PC-3 (cell line): ENCODE data around the gene B3GNT8. TPM values are rescaled to one million over a fixed set of nuclear protein-coding genes. Genes with fewer than 3 reads are reported as not detected.

Source experiments
- ATAC-seq: fragments of 200-7000 bp; cut with Tn5 transposase; 2 replicates; pipeline ENCODE4 v1.9.1; 2020; ENCODE audit warnings: mild to moderate bottlenecking, moderate library complexity
- BruUV-seq: library from RNA; stranded (reverse); fragments of 400-500 nt; replicated peaks from 2 replicates; lab custom pipeline; 2021; lab: Mats Ljungman, UMichigan
- CTCF ChIA-PET: fragments of 300-600 bp; sonication (Branson Sonifier 250); formaldehyde crosslinking; loops from one replicate; lab custom pipeline; 2022; ENCODE audit warnings: antibody characterized with exemption; lab: Charles Lee
- POLR2A ChIA-PET: fragments of 300-600 bp; sonication (Branson Sonifier 250); formaldehyde crosslinking; loops from one replicate; lab custom pipeline; 2022; ENCODE audit warnings: antibody characterized with exemption; ENCODE audit not compliant: unreplicated experiment; lab: Charles Lee
- DNase-seq: peaks from one replicate; pipeline ENCODE4 v3.0.0-alpha.2; 2015
- H2AFZ ChIP-seq: fragments of 300-600 bp; sonication (generic); 2 replicates; pipeline ENCODE4 v1.6.0; 2016; ENCODE audit warnings: antibody characterized with exemption, low read length
- H3F3A ChIP-seq: fragments of 300-600 bp; sonication (generic); one replicate; pipeline ENCODE4 v1.6.0; 2017; ENCODE audit warnings: antibody characterized with exemption, low read length, control low read depth, mild to moderate bottlenecking; ENCODE audit not compliant: unreplicated experiment
- H3K27ac ChIP-seq: fragments of 300-600 bp; sonication (generic); 2 replicates; pipeline ENCODE4 v1.5.1; 2016; ENCODE audit warnings: mild to moderate bottlenecking, low read length
- H3K27me3 ChIP-seq: fragments of 300-600 bp; sonication (generic); 2 replicates; pipeline ENCODE4 v1.6.1; 2016; ENCODE audit warnings: low read length, mixed read lengths
- H3K36me3 ChIP-seq: fragments of 300-600 bp; sonication (generic); 2 replicates; pipeline ENCODE4 v1.6.1; 2016; ENCODE audit warnings: low read depth, mixed run types, low read length, mixed read lengths
- H3K4me1 ChIP-seq: fragments of 300-600 bp; sonication (generic); 2 replicates; pipeline ENCODE4 v1.5.1; 2016; ENCODE audit warnings: low read length; ENCODE audit not compliant: insufficient read depth
- H3K4me2 ChIP-seq: fragments of 300-600 bp; sonication (generic); 2 replicates; pipeline ENCODE4 v1.6.0; 2016; ENCODE audit warnings: low read length
- H3K4me3 ChIP-seq: fragments of 300-600 bp; sonication (generic); 2 replicates; pipeline ENCODE4 v1.5.1; 2016; ENCODE audit warnings: mild to moderate bottlenecking, low read length, mixed read lengths
- H3K79me2 ChIP-seq: fragments of 300-600 bp; sonication (generic); 2 replicates; pipeline ENCODE4 v1.6.1; 2017; ENCODE audit warnings: low read length, mixed read lengths
- H3K9ac ChIP-seq: fragments of 300-600 bp; sonication (generic); 2 replicates; pipeline ENCODE4 v1.6.0; 2016; ENCODE audit warnings: mild to moderate bottlenecking, low read length
- H3K9me2 ChIP-seq: fragments of 300-600 bp; sonication (generic); replicated peaks from 2 replicates; pipeline ENCODE4 v1.6.1; 2016; ENCODE audit warnings: mixed run types, low read length, mixed read lengths
- H3K9me3 ChIP-seq: fragments of 300-600 bp; sonication (generic); 2 replicates; pipeline ENCODE4 v1.6.1; 2016; ENCODE audit warnings: low read length, mixed read lengths
- H4K20me1 ChIP-seq: fragments of 300-600 bp; sonication (generic); 2 replicates; pipeline ENCODE4 v1.6.1; 2016; ENCODE audit warnings: low read length, mixed read lengths
- CTCF ChIP-seq: fragments of 300-600 bp; sonication (generic); conservative IDR thresholded peaks from 2 replicates; pipeline ENCODE4 v1.5.1; 2017; ENCODE audit warnings: antibody characterized with exemption, low read depth, mild to moderate bottlenecking, low read length
- EZH2 ChIP-seq: fragments of 300-600 bp; sonication (generic); IDR thresholded peaks from one replicate; pipeline ENCODE4 v1.6.1; 2017; ENCODE audit warnings: antibody characterized with exemption, mild to moderate bottlenecking, low read length; ENCODE audit not compliant: unreplicated experiment
- EZH2phosphoT487 ChIP-seq: fragments of 300-600 bp; sonication (generic); IDR thresholded peaks from 2 replicates; pipeline ENCODE4 v1.6.1; 2018; ENCODE audit warnings: mild to moderate bottlenecking, antibody characterized with exemption, low read length, borderline replicate concordance
- intact Hi-C: fragments of 100-400 bp; cut with micrococcal nuclease; formaldehyde crosslinking; loops from 2 replicates; pipeline ENCODE4 v1.9.0; 2023
- total RNA-seq: library from RNA; depleted of rRNA; stranded (reverse); fragments of >200 nt; gene quantifications from 2 replicates; pipeline ENCODE4 v1.2.3, GENCODE V29; 2014

Gene B3GNT8
- total RNA-seq, 1 experiment from 2014 or later: 2.3 TPM

GRCh38 chr19:41434450-41434849 is 7.3 kb upstream of the B3GNT8 start:
- Histone ChIP-seq H3K27me3 (no peaks in the 10 kb centered on the region), H3K9me2 (no peaks in the 10 kb centered on the region), H3K4me2 (no peak overlapping the region), H3K36me3 (no peaks in the 10 kb centered on the region), H3K27ac (no peak overlapping the region), H4K20me1 (no peaks in the 10 kb centered on the region), H3K9ac (no peak overlapping the region), H3F3A (no peaks in the 10 kb centered on the region), H3K79me2 (peaks cover 9% of the 10 kb centered on the region; the same call in 1 of the 2 replicates), H2AFZ (no peak overlapping the region), H3K4me1 (peaks cover 6% of the 10 kb centered on the region; the same call in 1 of the 2 replicates), H3K4me3 (no peak overlapping the region), H3K9me3 (no peaks in the 10 kb centered on the region)
- no TSS peak for BruUV-seq
- ChIA-PET CTCF (no interaction called here), POLR2A (no interaction called here)
- intact Hi-C loops: no loop called here
- no peak for TF ChIP-seq CTCF
- TF ChIP-seq EZH2phosphoT487: no peak
- no peak for TF ChIP-seq EZH2
- ATAC-seq (no peak), DNase-seq (no peak)

- Histone ChIP-seq H3K27ac (no peak overlapping the region), H3K4me1 (no peaks in the 10 kb centered on the region), H3K4me2 (no peak overlapping the region), H3F3A (no peaks in the 10 kb centered on the region), H3K9me3 (no peaks in the 10 kb centered on the region), H3K36me3 (no peaks in the 10 kb centered on the region), H3K9me2 (no peaks in the 10 kb centered on the region), H3K9ac (no peak overlapping the region), H3K4me3 (no peak overlapping the region), H4K20me1 (no peaks in the 10 kb centered on the region), H3K79me2 (no peaks in the 10 kb centered on the region), H3K27me3 (no peaks in the 10 kb centered on the region), H2AFZ (no peak overlapping the region)
- DNase-seq: no peak
- CTCF ChIA-PET: no interaction called here
- intact Hi-C loops: no loop called here
- no peak for ATAC-seq
- no TSS peak for BruUV-seq
- TF ChIP-seq EZH2 (no peak), EZH2phosphoT487 (no peak), CTCF (no peak)
- POLR2A ChIA-PET: no interaction called here
These were observed 6.0 kb upstream of the B3GNT8 start for GRCh38 chr19:41433171-41433570.

GRCh38 chr19:41431426-41432386 is 4.5 kb upstream of the B3GNT8 start:
- POLR2A ChIA-PET: no interaction called here
- Histone ChIP-seq H3K9me3 (no peaks in the 10 kb centered on the region), H3K9ac (no peak overlapping the region), H3F3A (no peaks in the 10 kb centered on the region), H2AFZ (no peak overlapping the region), H3K9me2 (no peaks in the 10 kb centered on the region), H3K4me3 (no peak overlapping the region), H3K27me3 (no peaks in the 10 kb centered on the region), H4K20me1 (no peaks in the 10 kb centered on the region), H3K4me2 (no peak overlapping the region), H3K79me2 (no peaks in the 10 kb centered on the region), H3K4me1 (no peaks in the 10 kb centered on the region), H3K27ac (no peak overlapping the region), H3K36me3 (no peaks in the 10 kb centered on the region)
- peak; percentile 46; the same call in 1 of the 2 replicates for TF ChIP-seq CTCF
- TF ChIP-seq EZH2: no peak
- TF ChIP-seq EZH2phosphoT487: no peak
- CTCF ChIA-PET: no interaction called here
- intact Hi-C loops: no loop called here
- DNase-seq (no peak), ATAC-seq (no peak)
- TSS peak; percentile 38 for BruUV-seq
